Sciatic nerve (tissue), 2 donors: Measurements from ENCODE around the gene SLC17A7. TPM values are rescaled to one million over a fixed set of nuclear protein-coding genes. Genes with fewer than 3 reads are reported as not detected.
A peak's percentile ranks its signal among the peaks of the same experiment; 100 is the strongest.

Source experiments
- ATAC-seq: fragments of 200-7000 bp; cut with Tn5 transposase; one replicate; pipeline ENCODE4 v1.9.1; 2020; ENCODE audit warnings: mild to moderate bottlenecking, moderate library complexity
- DNase-seq: peaks from one replicate; pipeline ENCODE4 v3.0.0-alpha.2; 2020; ENCODE audit warnings: low spot score
- intact Hi-C: fragments of 100-400 bp; cut with DNase I; formaldehyde crosslinking; loops from one replicate; pipeline ENCODE4 v1.14.2; 2022
- total RNA-seq: library from RNA; stranded (reverse); fragmentation: NEBNext Ultra II Directional; extraction: Animal tissue kit (Norgen Biotek cat#: 25700); gene quantifications from one replicate; pipeline ENCODE4 v1.2.1, GENCODE V29; 2021
- donor health status: DM: no; HTN: no; CAD: no.
- donor health status: DM: no; HTN: no; CAD: no.

SLC17A7 gene
- 3.8 TPM for total RNA-seq

GRCh38 chr19:49441210-49441959 lies at the start of gene SLC17A7:
Gene SLC17A7, minus strand, starts transcription at chr19:49441527. Its CDS starts 148 bp downstream, at chr19:49441379.
- peak; percentile 55 for ATAC-seq
- peak; percentile 82 for DNase-seq
- intact Hi-C loops, result no loop called here

- no peak for ATAC-seq
- DNase-seq, result no peak
- intact Hi-C loops, result no loop called here
Observed at GRCh38 chr19:49490287-49491029, 49.1 kb upstream of the SLC17A7 start.

GRCh38 chr19:49489601-49490167 lies 48.4 kb upstream of the SLC17A7 start:
- DNase-seq (no peak), ATAC-seq (no peak)
- intact Hi-C loops, result no loop called here

- no peak for ATAC-seq
- intact Hi-C loops, result no loop called here
- no peak for DNase-seq
Observed at GRCh38 chr19:49488863-49489537, 47.7 kb upstream of the SLC17A7 start.

- intact Hi-C loops, result no loop called here
- DNase-seq, result no peak
- ATAC-seq, result no peak
Observed at GRCh38 chr19:49488046-49488862, 46.9 kb upstream of the SLC17A7 start.

GRCh38 chr19:49487277-49488045 lies 46.1 kb upstream of the SLC17A7 start, which contains the start of gene RPL13A:
Gene RPL13A, plus strand, starts transcription at chr19:49487608. Its CDS starts 22 bp downstream, at chr19:49487630.
- DNase-seq, result peak; percentile 100
- peak; percentile 98 for ATAC-seq
- intact Hi-C loops, result no loop called here

GRCh38 chr19:49486710-49487276 lies 45.5 kb upstream of the SLC17A7 start:
- DNase-seq (no peak), ATAC-seq (no peak)
- intact Hi-C loops, result no loop called here

GRCh38 chr19:49486232-49486631 lies 44.9 kb upstream of the SLC17A7 start:
- intact Hi-C loops, result no loop called here
- ATAC-seq (no peak), DNase-seq (no peak)

- ATAC-seq, result no peak
- intact Hi-C loops, result no loop called here
- no peak for DNase-seq
Observed at GRCh38 chr19:49481020-49481683, 39.8 kb upstream of the SLC17A7 start.

- intact Hi-C loops, result no loop called here
- DNase-seq, result no peak
- ATAC-seq, result no peak
Observed at GRCh38 chr19:49479975-49480628, 38.8 kb upstream of the SLC17A7 start.

- intact Hi-C loops, result no loop called here
- peak; percentile 47 for ATAC-seq
- no peak for DNase-seq
Observed at GRCh38 chr19:49475995-49476880, 34.9 kb upstream of the SLC17A7 start.

GRCh38 chr19:49475191-49475917 lies 34.0 kb upstream of the SLC17A7 start:
- DNase-seq (no peak), ATAC-seq (peak; percentile 7)
- intact Hi-C loops, result no loop called here

GRCh38 chr19:49474542-49474924 lies 33.2 kb upstream of the SLC17A7 start:
- intact Hi-C loops, result no loop called here
- peak; percentile 2 for ATAC-seq
- DNase-seq, result no peak

GRCh38 chr19:49473868-49474541 lies 32.7 kb upstream of the SLC17A7 start, which contains the start of gene FLT3LG:
Gene FLT3LG, plus strand, starts transcription at chr19:49474215. Its CDS starts 425 bp downstream, at chr19:49474640.
- DNase-seq (peak; percentile 88), ATAC-seq (peak; percentile 80)
- intact Hi-C loops, result no loop called here
